Measurements from ENCODE around the gene PACSIN1.
"Not testable (repeated sequence)": the region's sequence is repeated elsewhere in the genome, so short reads cannot be mapped to it uniquely, and the experiment has no call there.

The PACSIN1 gene

GRCh38 chr6:34457742-34458735 is 7.8 kb upstream of the PACSIN1 start:
- DNase-seq: no peak

GRCh38 chr6:34459899-34460593 is 5.8 kb upstream of the PACSIN1 start:
- DNase-seq: no peak

- no peak for DNase-seq
Measured at GRCh38 chr6:34460796-34461507, 4.9 kb upstream of the PACSIN1 start.

- no peak for DNase-seq
Measured at GRCh38 chr6:34462010-34462409, 3.9 kb upstream of the PACSIN1 start.

GRCh38 chr6:34462551-34462971 is 3.3 kb upstream of the PACSIN1 start:
- no peak for DNase-seq

GRCh38 chr6:34463299-34463698 is 2.6 kb upstream of the PACSIN1 start:
- no peak for DNase-seq

- DNase-seq: no peak
Measured at GRCh38 chr6:34463849-34464248, 2.0 kb upstream of the PACSIN1 start.

GRCh38 chr6:34466242-34467185 is 638 bp downstream of the PACSIN1 start:
- DNase-seq: no peak

- DNase-seq: no peak
Measured at GRCh38 chr6:34468378-34468892, 2.6 kb downstream of the PACSIN1 start.

- DNase-seq: no peak
Measured at GRCh38 chr6:34469499-34469898, 3.6 kb downstream of the PACSIN1 start.

- DNase-seq: no peak
Measured at GRCh38 chr6:34472425-34472824, 6.5 kb downstream of the PACSIN1 start.

GRCh38 chr6:34473967-34474366 is 8.1 kb downstream of the PACSIN1 start:
- DNase-seq: no peak

GRCh38 chr6:34474754-34475153 is 8.9 kb downstream of the PACSIN1 start:
- no peak for DNase-seq

GRCh38 chr6:34475238-34475682 is 9.4 kb downstream of the PACSIN1 start:
- DNase-seq: no peak

GRCh38 chr6:34475767-34476328 is 10.0 kb downstream of the PACSIN1 start:
- no peak for DNase-seq

- DNase-seq: no peak
Measured at GRCh38 chr6:34476447-34476846, 10.6 kb downstream of the PACSIN1 start.

GRCh38 chr6:34476921-34477320 is 11.0 kb downstream of the PACSIN1 start:
- no peak for DNase-seq

- no peak for DNase-seq
Measured at GRCh38 chr6:34478796-34479195, 12.9 kb downstream of the PACSIN1 start.

- DNase-seq: not testable (repeated sequence)
Measured at GRCh38 chr6:34483781-34484180, 17.9 kb downstream of the PACSIN1 start.

GRCh38 chr6:34484391-34484790 is 18.5 kb downstream of the PACSIN1 start:
- DNase-seq: no peak

GRCh38 chr6:34484899-34485298 is 19.0 kb downstream of the PACSIN1 start:
- no peak for DNase-seq

Measured in cortex of kidney (tissue), 1 donor.